ENCODE data around the gene PRKCI. TPM values are rescaled to one million over a fixed set of nuclear protein-coding genes. Genes with fewer than 3 reads are reported as not detected.
A peak's percentile ranks its signal among the peaks of the same experiment; 100 is the strongest.

Gene PRKCI
- total RNA-seq, 1 donor from 2014 or later: 175 TPM

- H3K9me3 Mint-ChIP-seq (ENCODE audit: unreplicated experiment): no peaks in the 10 kb centered on the region
- peaks cover 1% of the 10 kb centered on the region for H3K27me3 Mint-ChIP-seq (ENCODE audit: unreplicated experiment)
- peaks cover 2% of the 10 kb centered on the region for H3K4me1 Mint-ChIP-seq (ENCODE audit: low read depth, unreplicated experiment)
- no peak for DNase-seq
- no peak overlapping the region for H3K27ac Mint-ChIP-seq (ENCODE audit: unreplicated experiment)
- no peak overlapping the region for H3K4me3 Mint-ChIP-seq (ENCODE audit: unreplicated experiment)
- no peaks in the 10 kb centered on the region for H3K36me3 Mint-ChIP-seq (ENCODE audit: unreplicated experiment)
- TF ChIP-seq CTCF (IDR thresholded peaks at IDR 0.05; ENCODE audit: partially characterized antibody, unreplicated experiment): no peak
Observed at GRCh38 chr3:170207717-170208116, 14.5 kb upstream of the PRKCI start.

- H3K4me3 Mint-ChIP-seq (ENCODE audit: unreplicated experiment): no peak overlapping the region
- DNase-seq: no peak
- H3K27ac Mint-ChIP-seq (ENCODE audit: unreplicated experiment): no peak overlapping the region
- TF ChIP-seq CTCF (IDR thresholded peaks at IDR 0.05; ENCODE audit: partially characterized antibody, unreplicated experiment): no peak
- H3K9me3 Mint-ChIP-seq (ENCODE audit: unreplicated experiment): peaks cover 1% of the 10 kb centered on the region
- H3K27me3 Mint-ChIP-seq (ENCODE audit: unreplicated experiment): no peaks in the 10 kb centered on the region
- H3K4me1 Mint-ChIP-seq (ENCODE audit: low read depth, unreplicated experiment): no peaks in the 10 kb centered on the region
- H3K36me3 Mint-ChIP-seq (ENCODE audit: unreplicated experiment): no peaks in the 10 kb centered on the region
Observed at GRCh38 chr3:170211668-170212067, 10.6 kb upstream of the PRKCI start.

GRCh38 chr3:170219850-170220249, 2.4 kb upstream of the PRKCI start:
- H3K4me1 Mint-ChIP-seq (ENCODE audit: low read depth, unreplicated experiment): no peaks in the 10 kb centered on the region
- no peak overlapping the region for H3K27ac Mint-ChIP-seq (ENCODE audit: unreplicated experiment)
- peaks cover 13% of the 10 kb centered on the region for H3K9me3 Mint-ChIP-seq (ENCODE audit: unreplicated experiment)
- no peaks in the 10 kb centered on the region for H3K36me3 Mint-ChIP-seq (ENCODE audit: unreplicated experiment)
- peaks cover 11% of the 10 kb centered on the region for H3K27me3 Mint-ChIP-seq (ENCODE audit: unreplicated experiment)
- DNase-seq: no peak
- H3K4me3 Mint-ChIP-seq (ENCODE audit: unreplicated experiment): no peak overlapping the region
- TF ChIP-seq CTCF (IDR thresholded peaks at IDR 0.05; ENCODE audit: partially characterized antibody, unreplicated experiment): no peak

GRCh38 chr3:170220871-170221270, 1.4 kb upstream of the PRKCI start:
- TF ChIP-seq CTCF (IDR thresholded peaks at IDR 0.05; ENCODE audit: partially characterized antibody, unreplicated experiment): no peak
- no peak overlapping the region for H3K4me3 Mint-ChIP-seq (ENCODE audit: unreplicated experiment)
- H3K27me3 Mint-ChIP-seq (ENCODE audit: unreplicated experiment): peaks cover 11% of the 10 kb centered on the region
- H3K36me3 Mint-ChIP-seq (ENCODE audit: unreplicated experiment): no peaks in the 10 kb centered on the region
- H3K9me3 Mint-ChIP-seq (ENCODE audit: unreplicated experiment): peaks cover 12% of the 10 kb centered on the region
- H3K4me1 Mint-ChIP-seq (ENCODE audit: low read depth, unreplicated experiment): peaks cover under 1% of the 10 kb centered on the region
- no peak for DNase-seq
- H3K27ac Mint-ChIP-seq (ENCODE audit: unreplicated experiment): no peak overlapping the region

GRCh38 chr3:170222647-170223541, 670 bp downstream of the PRKCI start:
- peak overlapping the region; percentile 95 for H3K27ac Mint-ChIP-seq (ENCODE audit: unreplicated experiment)
- H3K9me3 Mint-ChIP-seq (ENCODE audit: unreplicated experiment): peaks cover 12% of the 10 kb centered on the region
- peak overlapping the region; percentile 86 for H3K4me3 Mint-ChIP-seq (ENCODE audit: unreplicated experiment)
- peak; percentile 60 for DNase-seq
- H3K27me3 Mint-ChIP-seq (ENCODE audit: unreplicated experiment): peaks cover 11% of the 10 kb centered on the region
- no peaks in the 10 kb centered on the region for H3K36me3 Mint-ChIP-seq (ENCODE audit: unreplicated experiment)
- peak; percentile 1 for TF ChIP-seq CTCF (IDR thresholded peaks at IDR 0.05; ENCODE audit: partially characterized antibody, unreplicated experiment)
- H3K4me1 Mint-ChIP-seq (ENCODE audit: low read depth, unreplicated experiment): peaks cover 18% of the 10 kb centered on the region
